Measurements from ENCODE around the gene HOTAIR.

DNA sequence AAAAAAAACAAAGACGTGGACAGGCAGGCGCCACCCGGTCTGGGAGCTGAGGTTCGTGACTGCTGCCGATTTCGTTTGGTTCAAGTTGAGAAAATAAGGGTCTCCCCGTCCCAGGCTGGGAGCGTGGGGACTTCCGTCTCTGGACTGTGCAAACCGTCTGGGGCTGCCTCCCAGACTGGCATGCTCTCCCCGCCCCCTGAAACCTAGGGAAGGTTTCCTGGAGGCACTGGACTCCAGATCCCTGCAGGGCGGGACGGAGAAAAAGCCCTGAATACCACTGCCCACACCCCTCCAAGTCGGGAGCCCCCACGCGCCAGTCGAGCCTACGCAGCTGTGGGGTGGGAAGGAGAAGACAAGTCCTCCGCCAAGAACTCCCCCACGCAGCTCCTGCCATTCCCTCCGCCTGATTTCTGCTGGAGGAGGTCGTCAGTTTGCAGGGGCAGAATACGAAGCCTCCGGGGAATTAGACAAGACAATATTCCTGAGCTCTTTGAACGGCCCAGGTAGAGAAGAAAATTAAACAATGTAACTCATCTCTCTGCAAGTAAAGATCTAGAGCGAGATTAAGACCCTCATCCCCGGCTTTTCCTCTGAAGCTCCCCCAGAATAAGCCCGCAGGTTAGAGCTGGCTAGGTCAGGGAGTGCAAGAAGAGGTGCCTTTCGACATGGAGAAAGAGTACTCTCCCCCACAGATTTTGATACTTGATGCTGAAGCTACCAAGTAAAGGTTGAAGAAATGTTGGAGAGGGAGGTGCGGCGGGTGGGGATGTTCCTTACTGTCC lies 46.5 kb downstream of the HOTAIR start:
- TF ChIP-seq, protein P1, sequence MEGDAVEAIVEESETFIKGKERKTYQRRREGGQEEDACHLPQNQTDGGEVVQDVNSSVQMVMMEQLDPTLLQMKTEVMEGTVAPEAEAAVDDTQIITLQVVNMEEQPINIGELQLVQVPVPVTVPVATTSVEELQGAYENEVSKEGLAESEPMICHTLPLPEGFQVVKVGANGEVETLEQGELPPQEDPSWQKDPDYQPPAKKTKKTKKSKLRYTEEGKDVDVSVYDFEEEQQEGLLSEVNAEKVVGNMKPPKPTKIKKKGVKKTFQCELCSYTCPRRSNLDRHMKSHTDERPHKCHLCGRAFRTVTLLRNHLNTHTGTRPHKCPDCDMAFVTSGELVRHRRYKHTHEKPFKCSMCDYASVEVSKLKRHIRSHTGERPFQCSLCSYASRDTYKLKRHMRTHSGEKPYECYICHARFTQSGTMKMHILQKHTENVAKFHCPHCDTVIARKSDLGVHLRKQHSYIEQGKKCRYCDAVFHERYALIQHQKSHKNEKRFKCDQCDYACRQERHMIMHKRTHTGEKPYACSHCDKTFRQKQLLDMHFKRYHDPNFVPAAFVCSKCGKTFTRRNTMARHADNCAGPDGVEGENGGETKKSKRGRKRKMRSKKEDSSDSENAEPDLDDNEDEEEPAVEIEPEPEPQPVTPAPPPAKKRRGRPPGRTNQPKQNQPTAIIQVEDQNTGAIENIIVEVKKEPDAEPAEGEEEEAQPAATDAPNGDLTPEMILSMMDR (conservative IDR thresholded peaks at IDR 0.05): no peak
- no peak for TF ChIP-seq EZH2 (IDR thresholded peaks at IDR 0.05; ENCODE audit: low read depth)

Data from PC-9 (cell line).